K562 (cell line): ENCODE data around the gene DAPK3. TPM values are rescaled to one million over a fixed set of nuclear protein-coding genes. Genes with fewer than 3 reads are reported as not detected.

ENCODE experiments used
- CBX1 ChIP-seq: sonication (generic); IDR thresholded peaks from 2 replicates; pipeline ENCODE4 v1.6.1; 2016; ENCODE audit warnings: antibody characterized with exemption, low read depth, mild to moderate bottlenecking
- FOXA3 ChIP-seq, 2 experiments: fragments of 450-650 bp in 1 of 2; sonication (generic) in 1 of 2; formaldehyde crosslinking; IDR thresholded peaks in 1 of 2; conservative IDR thresholded peaks in 1 of 2; 2 replicates each; pipeline versions ENCODE4 v1.4.0 to v1.8.0; 2020 to 2022; ENCODE audit warnings: mild to moderate bottlenecking in 2 of 2, missing genetic modification reagents in 1 of 2
- HMGN3 ChIP-seq: IDR thresholded peaks from 2 replicates; pipeline ENCODE4 v1.6.1; 2011; ENCODE audit warnings: borderline replicate concordance, low read depth, mild to moderate bottlenecking, mixed read lengths, low read length; ENCODE audit not compliant: insufficient read length; ENCODE audit errors: extremely low read depth
- IRF2 ChIP-seq: sonication (generic); formaldehyde crosslinking; IDR thresholded peaks from 2 replicates; pipeline ENCODE4 v1.8.1; 2022; ENCODE audit warnings: mild to moderate bottlenecking, missing genetic modification reagents
- JUN ChIP-seq, 2 experiments: sonication (generic) in 1 of 2; formaldehyde crosslinking in 1 of 2; IDR thresholded peaks; 2 replicates each; pipeline versions ENCODE4 v1.6.1 to v1.8.0; 2012 to 2022; ENCODE audit warnings: borderline replicate concordance in 2 of 2, mild to moderate bottlenecking in 2 of 2, improper control_type of control experiment in 1 of 2, low read depth in 1 of 2, low read length in 1 of 2, missing genetic modification reagents in 1 of 2
- PML ChIP-seq: IDR thresholded peaks from 2 replicates; pipeline ENCODE4 v1.6.1; 2012; ENCODE audit warnings: low read length, inconsistent platforms
- POLR2A ChIP-seq: fragments of 450-650 bp; conservative IDR thresholded peaks from 2 replicates; pipeline ENCODE4 v1.6.1; 2016
- POLR2G ChIP-seq: fragments of 200-400 bp; formaldehyde crosslinking; IDR thresholded peaks from 2 replicates; pipeline ENCODE4 v1.6.1; 2017; ENCODE audit warnings: low read depth, mild to moderate bottlenecking, antibody characterized with exemption, low read length, moderate library complexity
- POLR3A ChIP-seq: IDR thresholded peaks from 2 replicates; pipeline ENCODE4 v1.6.1; 2011; ENCODE audit warnings: borderline replicate concordance, mild to moderate bottlenecking, moderate library complexity; ENCODE audit not compliant: insufficient read length, insufficient read depth; ENCODE audit errors: extremely low read depth
- RBFOX2 ChIP-seq: fragments of 200-400 bp; formaldehyde crosslinking; IDR thresholded peaks from 2 replicates; pipeline ENCODE4 v1.6.1; 2017; ENCODE audit warnings: low read depth, mild to moderate bottlenecking, low read length, moderate library complexity
- SNRNP70 ChIP-seq: fragments of 200-400 bp; formaldehyde crosslinking; optimal IDR thresholded peaks from 2 replicates; pipeline ENCODE3; 2017; ENCODE audit warnings: low read depth, low read length
- WHSC1 ChIP-seq: IDR thresholded peaks from one replicate; pipeline ENCODE4 v1.6.1; 2012; ENCODE audit warnings: low read length, control low read depth, inconsistent platforms
- ZBTB1 ChIP-seq: sonication (generic); formaldehyde crosslinking; IDR thresholded peaks from 2 replicates; pipeline ENCODE4 v1.8.1; 2023; ENCODE audit warnings: missing genetic modification reagents, low read depth, mild to moderate bottlenecking, borderline replicate concordance
- ZNF124 ChIP-seq: sonication (generic); formaldehyde crosslinking; IDR thresholded peaks from 2 replicates; pipeline ENCODE4 v1.8.1; 2022; ENCODE audit warnings: missing genetic modification reagents
- ZNF407 ChIP-seq: fragments of 450-650 bp; IDR thresholded peaks from 2 replicates; pipeline ENCODE4 v1.6.1; 2016; ENCODE audit warnings: low read depth
- ZNF586 ChIP-seq: fragments of 450-650 bp; formaldehyde crosslinking; conservative IDR thresholded peaks from 2 replicates; pipeline ENCODE4 v1.4.0; 2020; ENCODE audit warnings: mild to moderate bottlenecking, moderate library complexity
- polyA plus RNA-seq, 8 experiments: library from polyadenylated mRNA; depleted of rRNA in 4 of 8; stranded (reverse) in 5 of 8; unstranded in 3 of 8; fragments of >200 nt; fragmentation: Nextera tagmentation in 2 of 8; fragmentation: Illumina TruSeq in 1 of 8; extraction: Ambion mirVana in 2 of 8; extraction: Trizol in 1 of 8; gene quantifications; 2 replicates each; pipeline versions ENCODE4 v1.2.1 to v1.2.3, GENCODE V29; 2011 to 2014; ENCODE audit warnings: inconsistent platforms in 1 of 8, missing spikeins in 1 of 8
- total RNA-seq, 7 experiments: library from RNA; depleted of rRNA in 6 of 7; stranded (reverse); fragments of >200 nt in 6 of 7; fragmentation: Illumina TruSeq in 2 of 7; extraction: Trizol in 2 of 7; gene quantifications; 2 replicates each; pipeline versions ENCODE4 v1.2.1 to v1.2.3, GENCODE V29; 2011 to 2021; ENCODE audit warnings: low replicate concordance in 1 of 7
- TF ChIP-seq, protein P1 (sequence below): sonication (generic); formaldehyde crosslinking; IDR thresholded peaks from 2 replicates; pipeline ENCODE4 v1.8.1; 2022; ENCODE audit warnings: missing genetic modification reagents

The DAPK3 gene
- total and polyA plus RNA-seq, 9 of the 15 experiments (the other 6 are each of a cell fraction or from before 2014, with no cell fraction given) = 0.14 to 63.4 (median 25.0) TPM

DNA sequence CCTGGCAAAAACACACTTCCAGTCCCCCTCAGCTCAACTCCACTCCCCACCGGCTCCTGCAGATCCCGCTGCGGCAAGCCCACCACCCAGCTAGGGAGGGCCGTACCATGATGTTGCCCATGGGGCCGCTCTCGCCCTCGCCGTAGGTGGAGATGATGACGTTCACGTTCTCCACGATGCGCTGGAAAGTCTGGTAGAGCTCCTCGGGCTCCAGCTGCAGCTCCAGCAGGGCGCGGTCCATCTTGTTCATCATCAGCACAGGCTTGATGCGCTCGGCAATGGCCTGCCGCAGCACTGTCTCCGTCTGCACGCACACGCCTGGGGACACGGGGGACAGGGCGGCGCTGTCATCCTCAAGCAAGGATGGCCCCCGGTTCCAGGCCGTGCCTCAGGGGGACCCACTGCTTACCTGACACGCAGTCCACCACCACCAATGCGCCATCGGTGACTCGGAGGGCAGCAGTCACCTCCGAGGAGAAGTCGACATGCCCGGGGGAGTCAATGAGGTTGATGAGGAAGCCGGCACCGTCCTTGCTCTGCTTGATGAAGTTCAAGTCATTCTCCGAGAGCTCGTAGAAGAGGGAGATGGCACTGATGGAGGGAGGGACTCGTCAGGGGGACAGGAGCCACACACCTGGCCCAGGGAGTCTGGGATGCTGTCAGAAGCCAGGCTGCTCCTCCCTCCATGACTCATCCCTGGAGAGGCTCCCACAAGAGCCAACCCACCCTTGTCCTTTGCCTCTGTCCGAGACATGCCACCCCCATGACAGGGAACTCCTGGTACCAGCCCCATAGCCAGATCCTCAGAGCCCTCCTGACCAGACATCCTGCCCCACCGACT is 12.0 kb upstream of the DAPK3 start (continued):
- TF ChIP-seq ZNF407 (no peak), POLR3A (no peak), POLR2G (peak; percentile 79), WHSC1 (no peak), JUN (IDR thresholded peaks at IDR 0.05; ENCODE audit: borderline replicate concordance, low read depth, low read length) (no peak), JUN (CRISPR knock-in tag; IDR thresholded peaks at IDR 0.05; ENCODE audit: borderline replicate concordance) (peak; percentile 42; the same call in 1 of the 2 replicates), IRF2 (CRISPR knock-in tag) (0 out of 2 replicates have a peak, but pooled peaks have one; percentile 21), FOXA3 (CRISPR knock-in tag; conservative IDR thresholded peaks at IDR 0.05 in 1 of 2, IDR thresholded peaks at IDR 0.05 in 1 of 2) (0 out of 4 replicates have a peak, but pooled peaks of 1 of the 2 experiments have one; percentile 8), CBX1 (no peak), ZNF586 (no peak), POLR2A (peak; percentile 56), ZNF124 (0 out of 2 replicates have a peak, but pooled peaks have one; percentile 57), SNRNP70 (peak; percentile 16), PML (peak; percentile 12; the same call in 1 of the 2 replicates), HMGN3 (no peak), RBFOX2 (peak; percentile 89), ZBTB1 (CRISPR knock-in tag) (0 out of 2 replicates have a peak, but pooled peaks have one; percentile 26)
- TF ChIP-seq, protein P1, sequence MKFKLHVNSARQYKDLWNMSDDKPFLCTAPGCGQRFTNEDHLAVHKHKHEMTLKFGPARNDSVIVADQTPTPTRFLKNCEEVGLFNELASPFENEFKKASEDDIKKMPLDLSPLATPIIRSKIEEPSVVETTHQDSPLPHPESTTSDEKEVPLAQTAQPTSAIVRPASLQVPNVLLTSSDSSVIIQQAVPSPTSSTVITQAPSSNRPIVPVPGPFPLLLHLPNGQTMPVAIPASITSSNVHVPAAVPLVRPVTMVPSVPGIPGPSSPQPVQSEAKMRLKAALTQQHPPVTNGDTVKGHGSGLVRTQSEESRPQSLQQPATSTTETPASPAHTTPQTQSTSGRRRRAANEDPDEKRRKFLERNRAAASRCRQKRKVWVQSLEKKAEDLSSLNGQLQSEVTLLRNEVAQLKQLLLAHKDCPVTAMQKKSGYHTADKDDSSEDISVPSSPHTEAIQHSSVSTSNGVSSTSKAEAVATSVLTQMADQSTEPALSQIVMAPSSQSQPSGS (CRISPR knock-in tag) = peak; percentile 52; the same call in 1 of the 2 replicates
